ENCODE data around the gene TSPEAR. TPM values are rescaled to one million over a fixed set of nuclear protein-coding genes. Genes with fewer than 3 reads are reported as not detected.

TSPEAR gene
- total RNA-seq, 2 donors from 2014 or later, result 1.5 to 6.0 TPM

DNA sequence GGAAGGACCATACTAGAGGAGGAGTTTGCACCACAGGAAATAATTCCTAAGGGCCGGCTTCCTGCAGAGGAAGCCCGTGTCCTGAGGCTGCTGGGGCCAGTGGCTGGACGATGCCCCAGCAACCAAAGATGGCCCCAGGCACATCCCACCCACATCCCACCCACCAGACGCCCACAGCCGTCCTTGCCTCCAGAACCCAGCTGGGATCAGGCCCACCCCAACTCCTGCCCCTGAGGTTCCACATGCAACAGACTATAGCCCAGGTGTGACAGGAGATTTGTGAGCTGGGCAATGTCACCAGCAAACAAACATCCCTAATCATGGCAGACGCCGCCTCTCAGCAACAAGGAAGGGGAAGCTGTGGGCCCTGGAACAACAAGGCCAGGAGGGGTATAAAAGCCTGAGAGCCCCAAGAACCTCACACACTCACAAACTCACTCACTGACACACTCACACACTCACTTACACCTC, 84.7 kb downstream of the TSPEAR start, which contains the start of gene KRTAP10-9:
TSS of gene KRTAP10-9 (plus strand) at position 421 of the 471 bp plus-strand sequence. CDS start 79 bp downstream, outside the sequence.
- Histone ChIP-seq H3K9ac (ENCODE audit: extremely low read depth, low read length, poor library complexity, severe bottlenecking) (no peak within 1 kb of the TSS), H3K36me3 (ENCODE audit: control insufficient read depth, insufficient read depth, low read length) (no peaks in the 10 kb centered on the region), H3K4me3 (ENCODE audit: low read length) (no peak within 1 kb of the TSS), H3K27ac (ENCODE audit: low read depth, low read length) (no peak within 1 kb of the TSS), H3K9me3 (ENCODE audit: control insufficient read depth, low read length) (peaks cover 34% of the 10 kb centered on the region), H3K4me1 (ENCODE audit: control insufficient read depth, insufficient read depth, low read length) (no peaks in the 10 kb centered on the region), H3K27me3 (ENCODE audit: control insufficient read depth, insufficient read depth, low read length, poor library complexity, severe bottlenecking) (no peaks in the 10 kb centered on the region)
- H3K27ac Mint-ChIP-seq, result no peak within 1 kb of the TSS
- H3K4me1 Mint-ChIP-seq, result no peaks in the 10 kb centered on the region
- DNase-seq, result peak; percentile 29
- H3K9me3 Mint-ChIP-seq, result peaks cover 43% of the 10 kb centered on the region
- TF ChIP-seq, protein P1, sequence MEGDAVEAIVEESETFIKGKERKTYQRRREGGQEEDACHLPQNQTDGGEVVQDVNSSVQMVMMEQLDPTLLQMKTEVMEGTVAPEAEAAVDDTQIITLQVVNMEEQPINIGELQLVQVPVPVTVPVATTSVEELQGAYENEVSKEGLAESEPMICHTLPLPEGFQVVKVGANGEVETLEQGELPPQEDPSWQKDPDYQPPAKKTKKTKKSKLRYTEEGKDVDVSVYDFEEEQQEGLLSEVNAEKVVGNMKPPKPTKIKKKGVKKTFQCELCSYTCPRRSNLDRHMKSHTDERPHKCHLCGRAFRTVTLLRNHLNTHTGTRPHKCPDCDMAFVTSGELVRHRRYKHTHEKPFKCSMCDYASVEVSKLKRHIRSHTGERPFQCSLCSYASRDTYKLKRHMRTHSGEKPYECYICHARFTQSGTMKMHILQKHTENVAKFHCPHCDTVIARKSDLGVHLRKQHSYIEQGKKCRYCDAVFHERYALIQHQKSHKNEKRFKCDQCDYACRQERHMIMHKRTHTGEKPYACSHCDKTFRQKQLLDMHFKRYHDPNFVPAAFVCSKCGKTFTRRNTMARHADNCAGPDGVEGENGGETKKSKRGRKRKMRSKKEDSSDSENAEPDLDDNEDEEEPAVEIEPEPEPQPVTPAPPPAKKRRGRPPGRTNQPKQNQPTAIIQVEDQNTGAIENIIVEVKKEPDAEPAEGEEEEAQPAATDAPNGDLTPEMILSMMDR (conservative IDR thresholded peaks at IDR 0.05), result no peak
- 86 to 100% methylated on average over 2 to 7 of the region's 7 CpGs for WGBS, 2 experiments (ENCODE audit: insufficient coverage in 1 of 2, insufficient read length in 1 of 2)
- peaks cover 1% of the 10 kb centered on the region for H3K27me3 Mint-ChIP-seq (ENCODE audit: insufficient read depth)
- peaks cover 2% of the 10 kb centered on the region for H3K36me3 Mint-ChIP-seq (ENCODE audit: low read depth)
- H3K4me3 Mint-ChIP-seq, result no peak within 1 kb of the TSS

DNA sequence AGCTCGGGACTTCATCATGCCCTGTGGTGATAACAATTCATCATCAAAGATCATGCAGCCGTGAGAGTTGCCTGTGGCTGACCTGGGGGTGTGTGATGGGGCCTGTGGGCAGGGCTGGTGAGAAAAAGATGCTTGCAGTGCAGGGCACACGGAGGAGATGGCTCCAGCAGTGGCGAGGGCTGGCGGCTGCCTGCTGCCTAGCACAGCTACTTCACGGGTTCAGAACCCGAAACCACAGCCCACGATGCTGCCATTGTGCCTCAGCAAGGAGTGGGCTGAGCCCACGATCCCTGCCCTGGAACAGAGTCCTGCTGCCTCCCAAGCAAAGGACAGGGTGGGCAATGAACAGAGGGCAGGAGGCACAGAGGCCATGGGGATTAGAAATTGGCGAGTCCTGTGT, 85.1 kb downstream of the TSPEAR start:
- H3K9me3 ChIP-seq (ENCODE audit: control insufficient read depth, low read length), result peaks cover 34% of the 10 kb centered on the region
- H3K9ac ChIP-seq (ENCODE audit: extremely low read depth, low read length, poor library complexity, severe bottlenecking), result no peak overlapping the region
- peak; percentile 30 for DNase-seq
- H3K27ac Mint-ChIP-seq, result no peak overlapping the region
- no peak overlapping the region for H3K27ac ChIP-seq (ENCODE audit: low read depth, low read length)
- 83 to 95% methylated on average over 9 to 10 of the region's 10 CpGs for WGBS, 2 experiments (ENCODE audit: insufficient coverage in 1 of 2, insufficient read length in 1 of 2)
- no peaks in the 10 kb centered on the region for H3K27me3 ChIP-seq (ENCODE audit: control insufficient read depth, insufficient read depth, low read length, poor library complexity, severe bottlenecking)
- TF ChIP-seq, protein P1 (conservative IDR thresholded peaks at IDR 0.05), result no peak
- H3K36me3 ChIP-seq (ENCODE audit: control insufficient read depth, insufficient read depth, low read length), result no peaks in the 10 kb centered on the region
- no peaks in the 10 kb centered on the region for H3K4me1 ChIP-seq (ENCODE audit: control insufficient read depth, insufficient read depth, low read length)
- no peaks in the 10 kb centered on the region for H3K36me3 Mint-ChIP-seq (ENCODE audit: low read depth)
- peaks cover 1% of the 10 kb centered on the region for H3K27me3 Mint-ChIP-seq (ENCODE audit: insufficient read depth)
- H3K4me3 ChIP-seq (ENCODE audit: low read length), result no peak overlapping the region
- H3K4me3 Mint-ChIP-seq, result no peak overlapping the region
- peaks cover 41% of the 10 kb centered on the region for H3K9me3 Mint-ChIP-seq
- H3K4me1 Mint-ChIP-seq, result no peaks in the 10 kb centered on the region

DNA sequence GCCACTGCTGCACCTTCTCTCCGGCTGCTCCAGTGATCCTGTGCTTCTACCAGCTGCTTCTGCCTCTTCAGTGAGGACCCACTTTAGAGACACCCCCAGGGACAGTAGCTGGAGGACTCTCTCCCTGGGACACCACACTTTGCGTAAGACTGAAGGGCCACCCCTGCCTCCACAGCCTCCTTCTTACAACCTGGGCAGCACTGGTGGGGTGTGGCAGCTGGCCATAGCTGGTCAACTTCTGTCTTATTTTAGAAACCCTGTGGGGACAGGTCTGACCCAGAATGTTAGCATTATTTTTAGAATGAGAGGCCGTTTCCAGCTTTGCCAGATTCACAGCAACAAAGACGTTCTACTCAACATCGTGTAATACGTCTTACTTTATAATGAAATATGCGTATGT, 85.6 kb downstream of the TSPEAR start:
- peaks cover 36% of the 10 kb centered on the region for H3K9me3 ChIP-seq (ENCODE audit: control insufficient read depth, low read length)
- H3K27me3 ChIP-seq (ENCODE audit: control insufficient read depth, insufficient read depth, low read length, poor library complexity, severe bottlenecking), result no peaks in the 10 kb centered on the region
- 93 to 96% methylated on average over 2 to 6 of the region's 7 CpGs for WGBS, 2 experiments (ENCODE audit: insufficient coverage in 1 of 2, insufficient read length in 1 of 2)
- DNase-seq, result peak; percentile 18
- H3K27ac ChIP-seq (ENCODE audit: low read depth, low read length), result no peak overlapping the region
- H3K27me3 Mint-ChIP-seq (ENCODE audit: insufficient read depth), result peaks cover 1% of the 10 kb centered on the region
- no peak overlapping the region for H3K4me3 ChIP-seq (ENCODE audit: low read length)
- no peak overlapping the region for H3K4me3 Mint-ChIP-seq
- H3K9me3 Mint-ChIP-seq, result peaks cover 39% of the 10 kb centered on the region
- no peaks in the 10 kb centered on the region for H3K36me3 ChIP-seq (ENCODE audit: control insufficient read depth, insufficient read depth, low read length)
- no peak overlapping the region for H3K9ac ChIP-seq (ENCODE audit: extremely low read depth, low read length, poor library complexity, severe bottlenecking)
- no peaks in the 10 kb centered on the region for H3K36me3 Mint-ChIP-seq (ENCODE audit: low read depth)
- no peak overlapping the region for H3K27ac Mint-ChIP-seq
- TF ChIP-seq, protein P1 (conservative IDR thresholded peaks at IDR 0.05), result no peak
- H3K4me1 Mint-ChIP-seq, result no peaks in the 10 kb centered on the region
- H3K4me1 ChIP-seq (ENCODE audit: control insufficient read depth, insufficient read depth, low read length), result no peaks in the 10 kb centered on the region

Data from endodermal cell (in vitro differentiated cells).